HCT116 (cell line): ENCODE data around the gene SDCBP2. TPM values are rescaled to one million over a fixed set of nuclear protein-coding genes. Genes with fewer than 3 reads are reported as not detected.

Experiments
- ATAC-seq: fragments of 200-7000 bp; cut with Tn5 transposase; 2 replicates; pipeline ENCODE4 v1.9.1; 2020; ENCODE audit warnings: mild to moderate bottlenecking, moderate library complexity
- BruUV-seq: library from RNA; stranded (reverse); fragments of 400-500 nt; replicated peaks from 2 replicates; lab custom pipeline; 2021; lab: Mats Ljungman, UMichigan
- CTCF ChIA-PET: fragments of 300-600 bp; sonication (Branson Sonifier 250); formaldehyde crosslinking; loops from one replicate; lab custom pipeline; 2021; ENCODE audit warnings: antibody characterized with exemption; lab: Charles Lee
- POLR2A ChIA-PET: fragments of 300-600, 350-600 bp; sonication (Branson Sonifier 250); formaldehyde crosslinking; loops from one replicate; lab custom pipeline; 2021; ENCODE audit warnings: antibody characterized with exemption; lab: Charles Lee
- RAD21 ChIA-PET, 2 experiments: fragments of 300-600 bp; sonication (Branson Sonifier 250); formaldehyde crosslinking; loops; one replicate each; lab custom pipeline; 2023; ENCODE audit warnings: low total read pairs in 2 of 2; ENCODE audit not compliant: uncharacterized antibody in 2 of 2, unreplicated experiment in 2 of 2, low non-redundant PET in 1 of 2; lab: Charles Lee
- DNase-seq: peaks from one replicate; pipeline ENCODE4 v3.0.0-alpha.2; 2010; ENCODE audit warnings: low read depth, low spot score
- H2AFZ ChIP-seq: fragments of 200-600 bp; shearing (Covaris generic), sonication (generic); 2 replicates; pipeline ENCODE4 v1.6.1; 2017; ENCODE audit warnings: low read depth, mixed run types, mixed read lengths, antibody characterized with exemption, low read length; ENCODE audit not compliant: poor library complexity, severe bottlenecking
- H3K27ac ChIP-seq: 2 replicates; pipeline ENCODE4 v1.5.1; 2012; ENCODE audit warnings: low read depth, low read length
- H3K27me3 ChIP-seq: fragments of 200-600 bp; sonication (generic); 2 replicates; pipeline ENCODE4 v1.6.1; 2016; ENCODE audit warnings: mixed run types, low read length, mixed read lengths; ENCODE audit not compliant: insufficient read depth
- H3K36me3 ChIP-seq, 2 experiments: fragments of 200-500 bp in 1 of 2; fragments of 200-600 bp in 1 of 2; sonication (Bioruptor generic) in 1 of 2; sonication (generic) in 1 of 2; 2 replicates each; pipeline versions ENCODE4 v1.5.1 to v1.6.1; 2014 to 2016; ENCODE audit warnings: low read length in 2 of 2, inconsistent platforms in 1 of 2, mixed read lengths in 1 of 2, mixed run types in 1 of 2; ENCODE audit not compliant: insufficient read depth in 2 of 2, control insufficient read depth in 1 of 2
- H3K4me1 ChIP-seq, 2 experiments: fragments of 200-600 bp in 1 of 2; sonication (generic) in 1 of 2; 2 replicates each; pipeline versions ENCODE4 v1.5.1 to v1.6.1; 2012 to 2017; ENCODE audit warnings: low read length in 2 of 2, inconsistent platforms in 1 of 2, mild to moderate bottlenecking in 1 of 2, mixed read lengths in 1 of 2, mixed run types in 1 of 2, moderate library complexity in 1 of 2; ENCODE audit not compliant: insufficient read depth in 2 of 2, control insufficient read depth in 1 of 2
- H3K4me2 ChIP-seq: fragments of 200-600 bp; sonication (generic); 2 replicates; pipeline ENCODE4 v1.6.1; 2017; ENCODE audit warnings: mixed run types, low read length, mixed read lengths
- H3K4me3 ChIP-seq, 2 experiments: fragments of 200-600 bp in 1 of 2; sonication (generic) in 1 of 2; replicated peaks in 1 of 2; 2 replicates each; pipeline ENCODE4 v1.5.1; 2011 to 2016; ENCODE audit warnings: low read length in 2 of 2, control low read depth in 1 of 2, low read depth in 1 of 2, mild to moderate bottlenecking in 1 of 2, mixed read lengths in 1 of 2, mixed run types in 1 of 2
- H3K79me2 ChIP-seq: fragments of 200-600 bp; sonication (generic); 2 replicates; pipeline ENCODE4 v1.6.1; 2017; ENCODE audit warnings: mild to moderate bottlenecking, mixed run types, low read length, moderate library complexity, mixed read lengths; ENCODE audit not compliant: insufficient read depth
- H3K9ac ChIP-seq: fragments of 200-600 bp; sonication (generic); 2 replicates; pipeline ENCODE4 v1.6.1; 2016; ENCODE audit warnings: low read length, mixed read lengths
- H3K9me2 ChIP-seq: fragments of 200-600 bp; sonication (generic), shearing (Covaris generic); 2 replicates; pipeline ENCODE4 v1.6.1; 2017; ENCODE audit warnings: mixed run types, mild to moderate bottlenecking, moderate library complexity; ENCODE audit not compliant: insufficient read depth
- H3K9me3 ChIP-seq, 2 experiments: fragments of 200-500 bp in 1 of 2; fragments of 200-600 bp in 1 of 2; sonication (Bioruptor generic) in 1 of 2; sonication (generic) in 1 of 2; 2 replicates each; pipeline ENCODE4 v1.6.1; 2014 to 2017; ENCODE audit warnings: low read length in 2 of 2, mixed read lengths in 2 of 2, inconsistent platforms in 1 of 2, low read depth in 1 of 2, mild to moderate bottlenecking in 1 of 2, mixed run types in 1 of 2, moderate library complexity in 1 of 2; ENCODE audit not compliant: control insufficient read depth in 1 of 2, insufficient read depth in 1 of 2
- H4K20me1 ChIP-seq: fragments of 200-600 bp; sonication (generic), shearing (Covaris generic); 2 replicates; pipeline ENCODE4 v1.6.1; 2017; ENCODE audit warnings: mixed run types, mild to moderate bottlenecking, moderate library complexity; ENCODE audit not compliant: insufficient read depth
- CBX3 ChIP-seq: IDR thresholded peaks from 2 replicates; pipeline ENCODE4 v1.6.1; 2012; ENCODE audit warnings: low read depth
- CEBPB ChIP-seq: IDR thresholded peaks from 2 replicates; pipeline ENCODE4 v1.6.1; 2012; ENCODE audit warnings: low read depth
- ELF1 ChIP-seq: IDR thresholded peaks from 2 replicates; pipeline ENCODE4 v1.6.1; 2012; ENCODE audit warnings: low read depth, borderline replicate concordance
- EZH2 ChIP-seq: fragments of 200-600 bp; sonication (generic); IDR thresholded peaks from 2 replicates; pipeline ENCODE4 v1.6.1; 2017; ENCODE audit warnings: antibody characterized with exemption, mixed run types
- EZH2phosphoT487 ChIP-seq: fragments of 200-600 bp; IDR thresholded peaks from 2 replicates; pipeline ENCODE4 v1.6.1; 2018; ENCODE audit warnings: antibody characterized with exemption, borderline replicate concordance
- FOSL1 ChIP-seq: IDR thresholded peaks from 2 replicates; pipeline ENCODE4 v1.6.1; 2012; ENCODE audit warnings: low read depth
- JUND ChIP-seq: IDR thresholded peaks from 2 replicates; pipeline ENCODE4 v1.6.1; 2012
- POLR2A ChIP-seq: IDR thresholded peaks from 2 replicates; pipeline ENCODE4 v1.7.0; 2011; ENCODE audit warnings: borderline replicate concordance; ENCODE audit not compliant: insufficient read depth, insufficient read length; ENCODE audit errors: extremely low read depth
- POLR2AphosphoS5 ChIP-seq: IDR thresholded peaks from 2 replicates; pipeline ENCODE4 v1.6.1; 2011; ENCODE audit warnings: mild to moderate bottlenecking, low read depth, low read length, moderate library complexity
- RAD21 ChIP-seq: IDR thresholded peaks from 2 replicates; pipeline ENCODE4 v1.6.1; 2012; ENCODE audit warnings: low read depth, mild to moderate bottlenecking
- SIN3A ChIP-seq: IDR thresholded peaks from 2 replicates; pipeline ENCODE4 v1.6.1; 2012; ENCODE audit warnings: low read depth
- SP1 ChIP-seq: IDR thresholded peaks from 2 replicates; pipeline ENCODE4 v1.6.1; 2012; ENCODE audit warnings: low read depth
- TCF7L2 ChIP-seq: IDR thresholded peaks from 2 replicates; pipeline ENCODE4 v1.7.0; 2011; ENCODE audit warnings: borderline replicate concordance, inconsistent platforms; ENCODE audit not compliant: insufficient read depth, insufficient read length; ENCODE audit errors: extremely low read depth
- YY1 ChIP-seq: IDR thresholded peaks from 2 replicates; pipeline ENCODE4 v1.6.1; 2011; ENCODE audit warnings: low read length, low read depth, moderate library complexity, mild to moderate bottlenecking; ENCODE audit not compliant: insufficient replicate concordance; ENCODE audit errors: extremely low read depth
- intact Hi-C: fragments of 100-400 bp; cut with micrococcal nuclease; formaldehyde crosslinking; loops from 2 replicates; pipeline ENCODE4 v1.10.0; 2022
- total RNA-seq: library from RNA; stranded (reverse); gene quantifications from one replicate; pipeline ENCODE4 v1.2.1, GENCODE V29; 2021; ENCODE audit not compliant: unreplicated experiment
- TF ChIP-seq, protein P1 (sequence below), 3 experiments: fragments of 200-600 bp in 1 of 3; sonication (generic) in 1 of 3; IDR thresholded peaks in 2 of 3; conservative IDR thresholded peaks in 1 of 3; 2 replicates each; pipeline ENCODE4 v1.5.1; 2012 to 2017; ENCODE audit warnings: low read depth in 2 of 3, low read length in 2 of 3, antibody characterized with exemption in 1 of 3, borderline replicate concordance in 1 of 3, control low read depth in 1 of 3, mild to moderate bottlenecking in 1 of 3, mixed read lengths in 1 of 3, mixed run types in 1 of 3, moderate library complexity in 1 of 3; ENCODE audit not compliant: insufficient read depth in 1 of 3
- TF ChIP-seq, protein P2 (sequence below): IDR thresholded peaks from 2 replicates; pipeline ENCODE4 v1.6.1; 2012; ENCODE audit warnings: low read depth
- TF ChIP-seq, protein P3 (sequence below): IDR thresholded peaks from 2 replicates; pipeline ENCODE4 v1.6.1; 2012
- TF ChIP-seq, protein P4 (sequence below): IDR thresholded peaks from 2 replicates; pipeline ENCODE4 v1.6.1; 2011; ENCODE audit warnings: mild to moderate bottlenecking, low read length, moderate library complexity; ENCODE audit not compliant: insufficient replicate concordance; ENCODE audit errors: extremely low read depth

SDCBP2 gene
- total RNA-seq, 1 experiment from 2014 or later: 3.4 TPM

DNA sequence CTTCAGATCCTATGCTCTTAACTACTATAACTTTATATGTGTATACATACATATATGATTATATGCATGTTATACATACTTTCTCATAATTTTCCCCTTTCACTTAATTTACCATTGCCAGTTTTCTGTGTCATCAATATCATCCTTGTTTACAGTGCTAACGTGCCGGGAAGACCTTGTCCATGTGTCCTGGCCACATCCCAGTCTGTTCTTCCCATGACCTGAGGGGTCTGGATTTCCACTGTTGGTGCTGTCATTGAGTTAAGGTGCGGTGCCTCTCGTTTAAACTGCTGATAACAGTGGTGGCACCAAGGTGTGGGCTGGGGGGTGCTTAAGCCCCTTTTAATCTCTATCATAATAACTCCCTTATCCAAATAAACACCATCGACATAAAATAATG, 8.5 kb upstream of the SDCBP2 start:
- POLR2A ChIA-PET: no interaction called here
- H3K27me3 ChIP-seq: no peaks in the 10 kb centered on the region

More for the DNA sequence above, 8.5 kb upstream of the SDCBP2 start:
- H2AFZ ChIP-seq: no peak overlapping the region
- H3K9me3 ChIP-seq: no peaks in the 10 kb centered on the region
- peaks cover 0 to 2% of the 10 kb centered on the region in 2 experiments; a peak in 1 of 4 replicates for H3K4me1 ChIP-seq
- peaks cover 20% of the 10 kb centered on the region for H3K79me2 ChIP-seq
- no peaks in the 10 kb centered on the region; the same call in 1 of the 2 replicates for H4K20me1 ChIP-seq
- DNase-seq (no peak), ATAC-seq (no peak)
- TF ChIP-seq FOSL1: no peak
- TF ChIP-seq CEBPB: no peak
- TF ChIP-seq JUND: no peak
- TF ChIP-seq, protein P1, sequence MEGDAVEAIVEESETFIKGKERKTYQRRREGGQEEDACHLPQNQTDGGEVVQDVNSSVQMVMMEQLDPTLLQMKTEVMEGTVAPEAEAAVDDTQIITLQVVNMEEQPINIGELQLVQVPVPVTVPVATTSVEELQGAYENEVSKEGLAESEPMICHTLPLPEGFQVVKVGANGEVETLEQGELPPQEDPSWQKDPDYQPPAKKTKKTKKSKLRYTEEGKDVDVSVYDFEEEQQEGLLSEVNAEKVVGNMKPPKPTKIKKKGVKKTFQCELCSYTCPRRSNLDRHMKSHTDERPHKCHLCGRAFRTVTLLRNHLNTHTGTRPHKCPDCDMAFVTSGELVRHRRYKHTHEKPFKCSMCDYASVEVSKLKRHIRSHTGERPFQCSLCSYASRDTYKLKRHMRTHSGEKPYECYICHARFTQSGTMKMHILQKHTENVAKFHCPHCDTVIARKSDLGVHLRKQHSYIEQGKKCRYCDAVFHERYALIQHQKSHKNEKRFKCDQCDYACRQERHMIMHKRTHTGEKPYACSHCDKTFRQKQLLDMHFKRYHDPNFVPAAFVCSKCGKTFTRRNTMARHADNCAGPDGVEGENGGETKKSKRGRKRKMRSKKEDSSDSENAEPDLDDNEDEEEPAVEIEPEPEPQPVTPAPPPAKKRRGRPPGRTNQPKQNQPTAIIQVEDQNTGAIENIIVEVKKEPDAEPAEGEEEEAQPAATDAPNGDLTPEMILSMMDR (IDR thresholded peaks at IDR 0.05 in 2 of 3, conservative IDR thresholded peaks at IDR 0.05 in 1 of 3; ENCODE audit: borderline replicate concordance in 1 of 3, insufficient read depth in 1 of 3, low read depth in 2 of 3, low read length in 2 of 3): no peak
- no peak for TF ChIP-seq CBX3
- TF ChIP-seq TCF7L2: no peak
- no peak for TF ChIP-seq RAD21
- no peak for TF ChIP-seq ELF1
- TF ChIP-seq EZH2phosphoT487: no peak
- TF ChIP-seq EZH2: no peak
- no peak for TF ChIP-seq YY1
- TF ChIP-seq POLR2AphosphoS5: no peak
- no peak for TF ChIP-seq POLR2A
- TF ChIP-seq SIN3A: no peak
- TF ChIP-seq, protein P2, sequence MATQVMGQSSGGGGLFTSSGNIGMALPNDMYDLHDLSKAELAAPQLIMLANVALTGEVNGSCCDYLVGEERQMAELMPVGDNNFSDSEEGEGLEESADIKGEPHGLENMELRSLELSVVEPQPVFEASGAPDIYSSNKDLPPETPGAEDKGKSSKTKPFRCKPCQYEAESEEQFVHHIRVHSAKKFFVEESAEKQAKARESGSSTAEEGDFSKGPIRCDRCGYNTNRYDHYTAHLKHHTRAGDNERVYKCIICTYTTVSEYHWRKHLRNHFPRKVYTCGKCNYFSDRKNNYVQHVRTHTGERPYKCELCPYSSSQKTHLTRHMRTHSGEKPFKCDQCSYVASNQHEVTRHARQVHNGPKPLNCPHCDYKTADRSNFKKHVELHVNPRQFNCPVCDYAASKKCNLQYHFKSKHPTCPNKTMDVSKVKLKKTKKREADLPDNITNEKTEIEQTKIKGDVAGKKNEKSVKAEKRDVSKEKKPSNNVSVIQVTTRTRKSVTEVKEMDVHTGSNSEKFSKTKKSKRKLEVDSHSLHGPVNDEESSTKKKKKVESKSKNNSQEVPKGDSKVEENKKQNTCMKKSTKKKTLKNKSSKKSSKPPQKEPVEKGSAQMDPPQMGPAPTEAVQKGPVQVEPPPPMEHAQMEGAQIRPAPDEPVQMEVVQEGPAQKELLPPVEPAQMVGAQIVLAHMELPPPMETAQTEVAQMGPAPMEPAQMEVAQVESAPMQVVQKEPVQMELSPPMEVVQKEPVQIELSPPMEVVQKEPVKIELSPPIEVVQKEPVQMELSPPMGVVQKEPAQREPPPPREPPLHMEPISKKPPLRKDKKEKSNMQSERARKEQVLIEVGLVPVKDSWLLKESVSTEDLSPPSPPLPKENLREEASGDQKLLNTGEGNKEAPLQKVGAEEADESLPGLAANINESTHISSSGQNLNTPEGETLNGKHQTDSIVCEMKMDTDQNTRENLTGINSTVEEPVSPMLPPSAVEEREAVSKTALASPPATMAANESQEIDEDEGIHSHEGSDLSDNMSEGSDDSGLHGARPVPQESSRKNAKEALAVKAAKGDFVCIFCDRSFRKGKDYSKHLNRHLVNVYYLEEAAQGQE: no peak
- TF ChIP-seq, protein P3, sequence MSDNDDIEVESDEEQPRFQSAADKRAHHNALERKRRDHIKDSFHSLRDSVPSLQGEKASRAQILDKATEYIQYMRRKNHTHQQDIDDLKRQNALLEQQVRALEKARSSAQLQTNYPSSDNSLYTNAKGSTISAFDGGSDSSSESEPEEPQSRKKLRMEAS: no peak
- TF ChIP-seq SP1: no peak
- TF ChIP-seq, protein P4, sequence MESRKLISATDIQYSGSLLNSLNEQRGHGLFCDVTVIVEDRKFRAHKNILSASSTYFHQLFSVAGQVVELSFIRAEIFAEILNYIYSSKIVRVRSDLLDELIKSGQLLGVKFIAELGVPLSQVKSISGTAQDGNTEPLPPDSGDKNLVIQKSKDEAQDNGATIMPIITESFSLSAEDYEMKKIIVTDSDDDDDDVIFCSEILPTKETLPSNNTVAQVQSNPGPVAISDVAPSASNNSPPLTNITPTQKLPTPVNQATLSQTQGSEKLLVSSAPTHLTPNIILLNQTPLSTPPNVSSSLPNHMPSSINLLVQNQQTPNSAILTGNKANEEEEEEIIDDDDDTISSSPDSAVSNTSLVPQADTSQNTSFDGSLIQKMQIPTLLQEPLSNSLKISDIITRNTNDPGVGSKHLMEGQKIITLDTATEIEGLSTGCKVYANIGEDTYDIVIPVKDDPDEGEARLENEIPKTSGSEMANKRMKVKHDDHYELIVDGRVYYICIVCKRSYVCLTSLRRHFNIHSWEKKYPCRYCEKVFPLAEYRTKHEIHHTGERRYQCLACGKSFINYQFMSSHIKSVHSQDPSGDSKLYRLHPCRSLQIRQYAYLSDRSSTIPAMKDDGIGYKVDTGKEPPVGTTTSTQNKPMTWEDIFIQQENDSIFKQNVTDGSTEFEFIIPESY: no peak
- no peaks in the 10 kb centered on the region for H3K9me2 ChIP-seq
- no peak overlapping the region for H3K4me2 ChIP-seq
- H3K4me3 ChIP-seq: no peak overlapping the region
- intact Hi-C loops: no loop called here
- no peak overlapping the region for H3K9ac ChIP-seq
- H3K27ac ChIP-seq: no peak overlapping the region
- BruUV-seq: no TSS peak
- RAD21 ChIA-PET: no interaction called here
- H3K36me3 ChIP-seq: 0 out of 4 replicates have a peak, but pooled peaks cover 0 to 3% of the 10 kb centered on the region in 2 experiments
- CTCF ChIA-PET: no interaction called here
